Endothelial cell of umbilical vein (primary cell): ENCODE measurements around the gene CCNYL1.

ENCODE experiments used
- POLR2A ChIP-seq: IDR thresholded peaks from 2 replicates; pipeline ENCODE4 v1.6.1; 2012; ENCODE audit warnings: low read depth, mild to moderate bottlenecking, control low read depth, low read length
- POLR2AphosphoS5 ChIP-seq: IDR thresholded peaks from 2 replicates; pipeline ENCODE4 v1.6.1; 2012; ENCODE audit warnings: low read depth, mild to moderate bottlenecking, control low read depth, low read length, moderate library complexity; ENCODE audit not compliant: insufficient read depth
- TF ChIP-seq, protein P1 (sequence below), 2 donors: IDR thresholded peaks; 1 replicate in 1 of 2; 2 replicates in 1 of 2; pipeline ENCODE4 v1.5.1; 2011; ENCODE audit warnings: low read length in 2 of 2, mild to moderate bottlenecking in 2 of 2, moderate library complexity in 2 of 2, control low read depth in 1 of 2, inconsistent platforms in 1 of 2, low read depth in 1 of 2; ENCODE audit not compliant: insufficient read depth in 1 of 2; ENCODE audit errors: extremely low read depth in 1 of 2

DNA sequence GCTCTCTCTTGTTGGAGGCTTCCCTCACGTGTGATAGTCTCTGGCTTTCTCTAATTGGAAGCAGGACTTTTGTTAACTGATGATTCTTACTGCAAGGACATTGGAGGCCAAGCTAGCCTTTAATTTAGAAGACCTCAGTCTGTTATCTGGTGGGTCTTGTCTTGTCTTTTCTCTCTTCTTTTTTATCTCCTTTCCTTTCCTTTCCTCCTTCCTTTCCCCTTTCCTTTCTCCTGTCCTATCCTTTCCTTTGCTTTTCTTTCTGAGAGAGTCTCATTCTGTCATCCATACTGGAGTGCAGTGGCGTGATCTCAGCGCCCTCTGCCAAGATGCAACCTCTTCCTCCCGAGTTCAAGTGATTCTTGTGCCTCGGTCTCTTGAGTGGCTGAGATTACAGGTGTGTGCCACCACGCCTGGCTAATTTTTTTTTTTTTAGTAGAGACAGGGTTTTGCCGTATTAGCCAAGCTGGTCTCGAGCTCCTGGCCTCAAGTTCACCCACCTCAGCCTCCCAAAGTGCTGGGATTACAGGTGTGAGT is 18.1 kb downstream of the CCNYL1 start:
- TF ChIP-seq, protein P1, sequence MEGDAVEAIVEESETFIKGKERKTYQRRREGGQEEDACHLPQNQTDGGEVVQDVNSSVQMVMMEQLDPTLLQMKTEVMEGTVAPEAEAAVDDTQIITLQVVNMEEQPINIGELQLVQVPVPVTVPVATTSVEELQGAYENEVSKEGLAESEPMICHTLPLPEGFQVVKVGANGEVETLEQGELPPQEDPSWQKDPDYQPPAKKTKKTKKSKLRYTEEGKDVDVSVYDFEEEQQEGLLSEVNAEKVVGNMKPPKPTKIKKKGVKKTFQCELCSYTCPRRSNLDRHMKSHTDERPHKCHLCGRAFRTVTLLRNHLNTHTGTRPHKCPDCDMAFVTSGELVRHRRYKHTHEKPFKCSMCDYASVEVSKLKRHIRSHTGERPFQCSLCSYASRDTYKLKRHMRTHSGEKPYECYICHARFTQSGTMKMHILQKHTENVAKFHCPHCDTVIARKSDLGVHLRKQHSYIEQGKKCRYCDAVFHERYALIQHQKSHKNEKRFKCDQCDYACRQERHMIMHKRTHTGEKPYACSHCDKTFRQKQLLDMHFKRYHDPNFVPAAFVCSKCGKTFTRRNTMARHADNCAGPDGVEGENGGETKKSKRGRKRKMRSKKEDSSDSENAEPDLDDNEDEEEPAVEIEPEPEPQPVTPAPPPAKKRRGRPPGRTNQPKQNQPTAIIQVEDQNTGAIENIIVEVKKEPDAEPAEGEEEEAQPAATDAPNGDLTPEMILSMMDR (IDR thresholded peaks at IDR 0.05; ENCODE audit: extremely low read depth in 1 of 2, insufficient read depth in 1 of 2, low read depth in 1 of 2, low read length in 2 of 2), result no peak
- TF ChIP-seq POLR2AphosphoS5 (no peak), POLR2A (no peak)
